ENCODE results near the gene LHX3. TPM values are rescaled to one million over a fixed set of nuclear protein-coding genes. Genes with fewer than 3 reads are reported as not detected.

The LHX3 gene
- total RNA-seq, 1 donor from 2014 or later, result not detected

GRCh38 chr9:136222166-136222905, 17.4 kb upstream of the LHX3 start:
- H3K27ac Mint-ChIP-seq (ENCODE audit: unreplicated experiment), result no peak overlapping the region

GRCh38 chr9:136220017-136220729, 15.2 kb upstream of the LHX3 start:
- H3K4me3 Mint-ChIP-seq (ENCODE audit: unreplicated experiment), result no peak overlapping the region
- H3K27ac Mint-ChIP-seq (ENCODE audit: unreplicated experiment), result no peak overlapping the region
- peaks cover 3% of the 10 kb centered on the region for H3K4me1 Mint-ChIP-seq (ENCODE audit: unreplicated experiment)
- TF ChIP-seq, protein P1, sequence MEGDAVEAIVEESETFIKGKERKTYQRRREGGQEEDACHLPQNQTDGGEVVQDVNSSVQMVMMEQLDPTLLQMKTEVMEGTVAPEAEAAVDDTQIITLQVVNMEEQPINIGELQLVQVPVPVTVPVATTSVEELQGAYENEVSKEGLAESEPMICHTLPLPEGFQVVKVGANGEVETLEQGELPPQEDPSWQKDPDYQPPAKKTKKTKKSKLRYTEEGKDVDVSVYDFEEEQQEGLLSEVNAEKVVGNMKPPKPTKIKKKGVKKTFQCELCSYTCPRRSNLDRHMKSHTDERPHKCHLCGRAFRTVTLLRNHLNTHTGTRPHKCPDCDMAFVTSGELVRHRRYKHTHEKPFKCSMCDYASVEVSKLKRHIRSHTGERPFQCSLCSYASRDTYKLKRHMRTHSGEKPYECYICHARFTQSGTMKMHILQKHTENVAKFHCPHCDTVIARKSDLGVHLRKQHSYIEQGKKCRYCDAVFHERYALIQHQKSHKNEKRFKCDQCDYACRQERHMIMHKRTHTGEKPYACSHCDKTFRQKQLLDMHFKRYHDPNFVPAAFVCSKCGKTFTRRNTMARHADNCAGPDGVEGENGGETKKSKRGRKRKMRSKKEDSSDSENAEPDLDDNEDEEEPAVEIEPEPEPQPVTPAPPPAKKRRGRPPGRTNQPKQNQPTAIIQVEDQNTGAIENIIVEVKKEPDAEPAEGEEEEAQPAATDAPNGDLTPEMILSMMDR (IDR thresholded peaks at IDR 0.05; ENCODE audit: unreplicated experiment), result no peak
- peaks cover 11% of the 10 kb centered on the region for H3K36me3 Mint-ChIP-seq (ENCODE audit: low read depth, unreplicated experiment)
- no peak for DNase-seq (ENCODE audit: low spot score)
- H3K27me3 Mint-ChIP-seq (ENCODE audit: unreplicated experiment), result peaks cover 6% of the 10 kb centered on the region
- no peaks in the 10 kb centered on the region for H3K9me3 Mint-ChIP-seq (ENCODE audit: unreplicated experiment)

More at GRCh38 chr9:136222166-136222905, 17.4 kb upstream of the LHX3 start:
- no peaks in the 10 kb centered on the region for H3K9me3 Mint-ChIP-seq (ENCODE audit: unreplicated experiment)
- TF ChIP-seq, protein P1 (IDR thresholded peaks at IDR 0.05; ENCODE audit: unreplicated experiment), result no peak
- peaks cover 7% of the 10 kb centered on the region for H3K36me3 Mint-ChIP-seq (ENCODE audit: low read depth, unreplicated experiment)
- H3K4me1 Mint-ChIP-seq (ENCODE audit: unreplicated experiment), result peaks cover 8% of the 10 kb centered on the region
- H3K4me3 Mint-ChIP-seq (ENCODE audit: unreplicated experiment), result peak overlapping the region; percentile 28
- peaks cover 4% of the 10 kb centered on the region for H3K27me3 Mint-ChIP-seq (ENCODE audit: unreplicated experiment)
- DNase-seq (ENCODE audit: low spot score), result no peak

- TF ChIP-seq, protein P1 (IDR thresholded peaks at IDR 0.05; ENCODE audit: unreplicated experiment), result no peak
- Mint-ChIP-seq H3K27ac (ENCODE audit: unreplicated experiment) (no peak overlapping the region), H3K4me1 (ENCODE audit: unreplicated experiment) (no peaks in the 10 kb centered on the region), H3K4me3 (ENCODE audit: unreplicated experiment) (no peak overlapping the region), H3K36me3 (ENCODE audit: low read depth, unreplicated experiment) (peaks cover 14% of the 10 kb centered on the region), H3K27me3 (ENCODE audit: unreplicated experiment) (peaks cover 6% of the 10 kb centered on the region), H3K9me3 (ENCODE audit: unreplicated experiment) (no peaks in the 10 kb centered on the region)
- no peak for DNase-seq (ENCODE audit: low spot score)
These were observed 14.3 kb upstream of the LHX3 start for GRCh38 chr9:136219276-136219675.

DNA sequence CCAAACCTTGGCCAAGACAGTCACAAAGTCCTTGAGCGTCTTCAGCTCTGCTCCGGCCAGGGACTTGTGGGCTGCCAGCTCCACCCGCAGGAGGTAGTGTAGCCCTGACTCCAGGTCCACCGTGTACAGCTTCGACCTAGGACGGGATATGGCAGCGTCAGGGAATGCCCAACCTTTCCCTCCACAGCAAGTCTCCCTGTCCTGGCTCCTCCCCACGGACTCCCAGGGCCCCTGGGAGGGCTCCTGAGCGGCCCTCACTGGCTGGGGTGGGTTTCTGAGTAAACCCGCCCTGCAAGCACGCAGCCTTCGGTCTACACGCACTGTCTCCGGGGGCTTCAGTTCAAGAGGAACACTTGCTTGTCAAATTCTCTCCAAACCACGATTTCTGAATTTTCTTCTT, 13.7 kb upstream of the LHX3 start:
- DNase-seq (ENCODE audit: low spot score), result no peak

More for the DNA sequence above, 13.7 kb upstream of the LHX3 start:
- peaks cover 16% of the 10 kb centered on the region for H3K36me3 Mint-ChIP-seq (ENCODE audit: low read depth, unreplicated experiment)
- no peak overlapping the region for H3K4me3 Mint-ChIP-seq (ENCODE audit: unreplicated experiment)
- peaks cover 6% of the 10 kb centered on the region for H3K27me3 Mint-ChIP-seq (ENCODE audit: unreplicated experiment)
- no peaks in the 10 kb centered on the region for H3K4me1 Mint-ChIP-seq (ENCODE audit: unreplicated experiment)
- H3K27ac Mint-ChIP-seq (ENCODE audit: unreplicated experiment), result no peak overlapping the region
- TF ChIP-seq, protein P1 (IDR thresholded peaks at IDR 0.05; ENCODE audit: unreplicated experiment), result no peak
- H3K9me3 Mint-ChIP-seq (ENCODE audit: unreplicated experiment), result no peaks in the 10 kb centered on the region
